ENCODE data around the gene OR6B3.
A peak's percentile ranks its signal among the peaks of the same experiment; 100 is the strongest.
"Not testable (repeated sequence)": the region's sequence is repeated elsewhere in the genome, so short reads cannot be mapped to it uniquely, and the experiment has no call there.

OR6B3 gene

GRCh38 chr2:240048237-240048636, 5.1 kb downstream of the OR6B3 start:
- Histone ChIP-seq H3K4me3 (no peak overlapping the region), H3K27ac (no peak overlapping the region)

- no peak overlapping the region for H3K27ac ChIP-seq
Observed at GRCh38 chr2:240045098-240045497, 8.2 kb downstream of the OR6B3 start.

GRCh38 chr2:240044096-240044495, 9.2 kb downstream of the OR6B3 start:
- H3K4me3 ChIP-seq = not testable (repeated sequence)
- peak overlapping the region in 2 of 21 experiments; percentile 28 to 58 for H3K27ac ChIP-seq

More at GRCh38 chr2:240045098-240045497, 8.2 kb downstream of the OR6B3 start:
- no peak overlapping the region for H3K4me3 ChIP-seq

GRCh38 chr2:240043279-240043989, 9.9 kb downstream of the OR6B3 start:
- Histone ChIP-seq H3K4me3 (no peak overlapping the region), H3K27ac (peak overlapping the region in 2 of 21 experiments; percentile 28 to 58)

DNA sequence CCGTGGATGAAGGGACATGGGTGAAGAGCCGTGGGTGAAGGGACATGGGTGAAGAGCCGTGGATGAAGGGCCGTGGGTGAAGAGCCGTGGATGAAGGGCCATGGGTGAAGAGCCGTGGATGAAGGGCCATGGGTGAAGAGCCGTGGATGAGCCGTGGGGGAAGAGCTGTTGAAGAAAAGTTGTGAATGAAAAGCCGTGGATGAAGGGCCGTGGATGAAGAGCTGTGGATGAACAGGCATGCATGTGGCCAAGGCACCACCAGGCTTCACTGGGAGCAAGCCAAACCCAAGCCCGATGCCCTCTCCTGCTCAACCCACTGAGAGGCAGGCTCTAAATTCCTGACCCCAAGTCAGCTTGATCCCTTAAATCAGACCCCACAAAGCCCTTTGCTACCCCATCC, 10.6 kb downstream of the OR6B3 start:
- H3K27ac ChIP-seq = no peak overlapping the region
- H3K4me3 ChIP-seq = no peak overlapping the region

DNA sequence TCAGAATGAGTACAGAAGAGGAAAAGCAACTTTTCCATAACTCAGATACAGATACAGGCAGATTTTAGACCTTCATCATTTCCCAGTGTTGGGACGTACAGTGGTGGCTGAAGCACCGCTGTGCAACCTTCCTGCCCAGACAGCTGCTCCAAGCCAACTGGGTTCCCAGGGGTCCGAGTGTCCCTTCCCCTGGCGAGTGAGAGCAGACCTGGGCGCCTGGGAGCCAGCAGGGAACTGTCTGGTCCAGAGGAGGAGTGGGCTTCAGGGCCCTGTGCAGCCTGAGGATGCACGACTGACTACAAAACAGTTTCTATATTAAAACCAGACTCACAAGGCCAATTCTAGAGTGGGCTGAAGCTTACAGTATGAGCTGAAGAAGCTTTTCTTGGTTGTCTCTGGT, 12.0 kb downstream of the OR6B3 start:
- H3K27ac ChIP-seq = no peak overlapping the region

GRCh38 chr2:240037358-240037757, 16.0 kb downstream of the OR6B3 start:
- no peak overlapping the region for H3K27ac ChIP-seq
- no peak overlapping the region for H3K4me3 ChIP-seq

More for the DNA sequence above, 12.0 kb downstream of the OR6B3 start:
- H3K4me3 ChIP-seq = no peak overlapping the region

- H3K27ac ChIP-seq = no peak overlapping the region
- no peak overlapping the region for H3K4me3 ChIP-seq
Observed at GRCh38 chr2:240033330-240033678, 20.0 kb downstream of the OR6B3 start.

- Histone ChIP-seq H3K4me3 (no peak overlapping the region), H3K27ac (no peak overlapping the region)
Observed at GRCh38 chr2:240032406-240033329, 20.7 kb downstream of the OR6B3 start.

GRCh38 chr2:240030379-240031094, 22.8 kb downstream of the OR6B3 start, which contains the start of gene OR6B2:
TSS of gene OR6B2 (minus strand) at chr2:240030429. CDS start at chr2:240030429, 0 bp downstream.
- Histone ChIP-seq H3K27ac (no peak within 1 kb of the TSS), H3K4me3 (no peak within 1 kb of the TSS)

DNA sequence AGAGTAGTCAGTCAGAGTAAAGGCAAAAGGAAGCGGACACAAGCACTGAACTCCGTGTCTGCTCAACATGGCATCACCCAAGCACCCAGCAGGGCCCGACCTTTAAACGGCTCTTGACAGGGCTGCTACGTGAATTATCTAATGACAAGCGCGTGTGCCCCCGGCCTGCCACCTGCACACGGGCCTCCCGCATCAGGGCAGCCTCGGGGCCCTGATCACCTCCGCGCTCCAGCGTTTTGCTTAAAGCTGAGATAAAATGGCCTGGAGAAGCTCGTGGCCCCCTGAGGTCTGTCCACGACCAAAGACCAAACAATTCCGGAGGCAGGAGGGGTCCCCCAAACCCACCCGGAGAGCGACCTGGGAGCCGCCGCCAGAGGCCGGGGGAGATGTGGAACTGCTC, 28.6 kb downstream of the OR6B3 start:
- peak overlapping the region; percentile 77 to 99 (median 92) for H3K4me3 ChIP-seq
- H3K27ac ChIP-seq = peak overlapping the region; percentile 76 to 100 (median 97)

DNA sequence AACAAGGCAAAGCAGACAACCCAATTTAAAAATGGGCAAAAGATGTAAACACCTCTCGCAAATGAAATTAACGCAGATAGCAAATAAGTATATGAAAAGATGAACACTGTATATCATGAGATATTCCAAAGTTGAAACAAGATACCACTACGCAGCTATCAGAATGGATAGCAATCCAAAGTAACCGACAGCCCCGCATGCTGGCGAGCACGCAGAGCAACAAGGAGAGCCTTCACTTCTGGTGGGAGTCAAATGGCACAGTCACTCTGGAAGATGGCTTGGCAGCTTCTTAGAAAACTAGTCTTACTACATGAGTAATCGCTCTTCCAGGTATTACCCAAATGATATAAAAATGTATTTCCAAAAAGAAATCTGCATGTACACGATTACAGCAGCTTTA, 29.5 kb downstream of the OR6B3 start:
- Histone ChIP-seq H3K27ac (no peak overlapping the region), H3K4me3 (peak overlapping the region in 1 of 7 experiments; percentile 99)

DNA sequence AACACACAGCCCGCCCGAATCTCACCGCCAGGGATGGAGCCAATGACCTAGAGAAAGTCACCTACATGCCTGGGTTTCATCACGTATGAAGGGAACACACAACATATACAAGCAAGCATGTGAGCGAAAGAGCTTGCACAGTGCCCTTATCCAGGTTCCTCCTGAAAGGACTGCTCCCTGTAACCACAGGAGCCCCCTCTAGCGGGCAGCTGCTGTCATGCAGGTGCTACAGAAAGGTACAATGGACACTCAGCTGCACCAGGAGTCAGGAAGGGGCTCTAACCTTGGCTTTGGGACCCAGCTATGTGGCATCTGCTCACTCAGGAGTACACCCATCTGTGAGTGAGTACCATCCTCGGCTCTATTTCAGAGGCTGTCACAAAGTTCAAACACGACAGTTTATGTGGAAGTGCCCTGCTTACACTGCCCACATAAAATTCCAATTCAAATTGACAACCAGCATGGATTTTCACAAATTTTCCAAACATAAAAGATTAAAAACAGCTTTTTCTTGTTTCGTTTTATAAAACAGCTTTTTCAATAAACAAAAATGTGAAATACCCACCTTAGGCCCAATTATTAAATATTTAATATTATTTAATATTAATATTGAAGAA, 31.7 kb downstream of the OR6B3 start:
- no peak overlapping the region for H3K4me3 ChIP-seq
- H3K27ac ChIP-seq = no peak overlapping the region

DNA sequence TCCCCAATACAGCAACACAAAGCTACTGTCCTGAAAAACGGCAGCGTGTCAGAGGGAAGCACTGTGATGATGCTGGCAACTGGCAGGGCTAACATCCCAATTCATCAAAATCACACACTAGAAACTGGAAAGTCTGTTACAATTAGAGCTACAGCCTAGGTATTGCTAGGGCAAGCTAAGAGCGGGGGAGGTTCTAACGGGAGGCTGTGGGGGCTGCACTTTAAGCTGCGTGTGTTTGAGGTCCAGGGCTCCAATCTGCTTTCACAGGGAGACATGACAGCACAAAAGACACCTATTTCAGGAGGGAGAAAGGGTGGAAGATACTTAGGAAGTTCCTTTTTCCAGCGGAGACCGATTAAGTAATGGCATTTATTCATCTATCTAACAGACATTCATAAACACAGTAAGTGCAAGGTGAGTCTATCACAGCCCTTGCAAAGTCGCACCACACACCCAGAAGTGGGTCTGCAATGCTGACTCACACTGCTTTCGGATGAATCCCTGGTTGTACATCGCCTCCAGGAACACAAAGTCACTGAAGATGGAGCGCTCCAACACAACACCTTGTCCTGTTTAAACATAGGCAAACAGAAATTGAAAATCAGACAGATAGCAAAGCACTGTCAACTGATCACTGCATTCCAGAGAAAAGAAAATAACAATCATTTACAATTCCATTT, 35.1 kb downstream of the OR6B3 start:
- no peak overlapping the region for H3K4me3 ChIP-seq

DNA sequence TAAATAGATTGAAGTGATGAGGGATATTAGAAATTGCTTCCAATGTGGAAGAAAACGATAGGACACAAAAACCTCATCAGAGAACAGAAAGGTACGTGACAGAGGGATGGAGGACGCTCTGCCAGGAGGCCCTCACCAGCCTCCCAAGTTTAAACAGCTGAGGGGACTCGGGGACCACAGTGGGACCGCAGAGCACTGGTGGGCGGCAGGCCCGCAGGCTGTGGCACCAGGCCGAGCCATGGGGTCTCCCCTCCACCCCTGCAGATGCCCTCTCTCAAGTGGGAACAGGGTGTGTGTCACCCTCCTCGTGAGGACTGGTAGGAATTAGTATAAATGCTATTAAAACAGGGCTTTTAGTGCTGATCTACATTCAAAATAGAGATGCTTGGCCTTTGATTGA, 39.0 kb downstream of the OR6B3 start:
- H3K4me3 ChIP-seq = no peak overlapping the region
- H3K27ac ChIP-seq = no peak overlapping the region

More for the DNA sequence above, 35.1 kb downstream of the OR6B3 start:
- no peak overlapping the region for H3K27ac ChIP-seq

DNA sequence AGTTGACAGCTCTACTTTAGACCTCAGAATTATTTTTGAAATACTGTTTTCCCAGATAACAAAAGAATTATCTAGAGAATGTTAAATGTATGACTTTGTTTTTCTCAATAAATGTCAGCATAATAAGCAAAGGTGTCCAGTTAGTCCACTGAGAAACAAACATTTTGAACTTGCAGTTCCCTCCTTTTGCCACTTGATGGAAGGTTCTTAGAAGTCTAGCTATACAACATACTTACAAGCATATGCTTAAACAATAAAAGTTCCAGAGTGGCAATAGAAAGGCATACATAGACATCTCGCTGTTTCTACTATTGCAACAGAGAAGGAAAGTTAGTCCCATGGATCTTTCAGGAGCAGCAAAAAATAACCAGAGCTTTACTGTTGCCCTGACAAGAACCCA, 40.0 kb downstream of the OR6B3 start:
- H3K4me3 ChIP-seq = no peak overlapping the region
- no peak overlapping the region for H3K27ac ChIP-seq

GRCh38 chr2:240002983-240003382, 50.3 kb downstream of the OR6B3 start:
- Histone ChIP-seq H3K27ac (no peak overlapping the region), H3K4me3 (no peak overlapping the region)

GRCh38 chr2:240000671-240001070, 52.6 kb downstream of the OR6B3 start:
- no peak overlapping the region for H3K27ac ChIP-seq
- no peak overlapping the region for H3K4me3 ChIP-seq
